Rectal smooth muscle tissue (tissue), 1 donor: ENCODE data around the gene TAL2.

Experiments
- H3K27ac ChIP-seq: one replicate; pipeline ENCODE4 v1.7.0; 2013; ENCODE audit warnings: low read depth, low read length, inconsistent platforms
- H3K27me3 ChIP-seq: one replicate; pipeline ENCODE4 v1.7.0; 2013; ENCODE audit warnings: low read length; ENCODE audit not compliant: control insufficient read depth, insufficient read depth
- H3K36me3 ChIP-seq: one replicate; pipeline ENCODE4 v1.7.0; 2013; ENCODE audit warnings: low read length; ENCODE audit not compliant: control insufficient read depth, insufficient read depth
- H3K4me1 ChIP-seq: one replicate; pipeline ENCODE4 v1.7.0; 2013; ENCODE audit warnings: low read length; ENCODE audit not compliant: control insufficient read depth, insufficient read depth
- H3K4me3 ChIP-seq: one replicate; pipeline ENCODE4 v1.7.0; 2013; ENCODE audit warnings: low read length
- H3K9ac ChIP-seq: one replicate; pipeline ENCODE4 v1.7.0; 2013; ENCODE audit warnings: low read length

TAL2 gene

DNA sequence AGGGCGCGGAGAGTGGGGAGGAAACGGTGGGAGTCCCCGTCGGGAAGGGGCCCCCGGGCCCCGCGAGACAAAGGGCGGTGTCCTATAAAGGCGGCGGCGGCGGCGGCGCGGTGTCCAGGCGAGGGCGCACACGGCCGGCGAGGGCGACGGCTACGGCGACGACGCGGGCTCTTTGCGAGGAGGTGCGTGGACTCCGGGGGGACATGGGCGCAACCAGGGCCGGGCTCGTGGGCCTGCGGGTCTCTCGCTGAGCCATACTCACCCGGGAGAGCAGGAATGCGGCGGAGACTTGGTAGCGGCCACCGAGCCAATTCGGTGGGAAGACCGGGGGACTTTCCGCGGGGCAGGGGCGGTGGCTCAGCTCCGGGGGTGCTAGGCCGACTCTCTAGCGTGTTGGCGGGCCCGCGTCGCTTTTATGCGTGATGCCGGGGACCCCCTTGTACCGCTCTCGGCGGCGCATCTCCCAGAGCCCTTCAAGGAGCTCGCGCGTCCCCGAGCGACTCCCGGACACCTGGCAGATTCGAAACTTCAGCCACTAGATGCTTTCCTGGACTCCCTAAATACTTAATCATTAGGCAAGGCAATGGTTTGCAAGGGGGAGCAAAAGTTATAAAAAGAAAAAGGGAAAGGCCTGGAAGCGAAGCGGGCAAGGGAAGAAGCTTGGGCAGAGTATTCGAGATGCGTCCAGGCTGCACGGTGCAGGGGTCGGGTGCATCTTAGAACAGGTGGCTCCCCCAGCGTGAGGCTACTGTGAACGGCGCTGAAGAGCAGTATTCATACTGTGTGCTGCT lies 5.9 kb upstream of the TAL2 start:
- H3K27me3 ChIP-seq = peaks cover 4% of the 10 kb centered on the region
- H3K4me1 ChIP-seq = peaks cover 2% of the 10 kb centered on the region
- no peaks in the 10 kb centered on the region for H3K36me3 ChIP-seq
- H3K9ac ChIP-seq = no peak overlapping the region
- no peak overlapping the region for H3K27ac ChIP-seq
- H3K4me3 ChIP-seq = peak overlapping the region; percentile 65

DNA sequence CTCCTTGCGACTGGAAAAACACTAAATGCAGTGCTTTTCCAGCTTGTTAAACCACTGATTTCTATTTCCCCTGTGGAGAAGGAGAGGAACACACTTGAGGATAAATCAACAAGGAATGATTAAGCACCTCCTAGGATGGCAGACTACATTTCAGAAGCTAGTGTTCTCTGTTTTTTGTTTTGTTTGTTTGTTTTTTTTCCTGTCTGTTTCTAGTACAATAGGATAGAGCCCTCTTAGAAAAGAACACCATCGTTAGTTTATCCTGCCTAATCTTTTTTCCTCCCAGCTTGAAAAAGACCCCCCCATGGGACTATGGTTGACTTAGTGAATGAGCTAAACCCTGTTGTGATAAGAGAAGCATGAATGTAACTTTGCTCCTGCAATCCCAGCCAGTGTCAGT lies 3.9 kb upstream of the TAL2 start:
- Histone ChIP-seq H3K4me3 (no peak overlapping the region), H3K9ac (no peak overlapping the region), H3K27me3 (peaks cover 4% of the 10 kb centered on the region), H3K4me1 (peaks cover 2% of the 10 kb centered on the region), H3K27ac (no peak overlapping the region), H3K36me3 (no peaks in the 10 kb centered on the region)

DNA sequence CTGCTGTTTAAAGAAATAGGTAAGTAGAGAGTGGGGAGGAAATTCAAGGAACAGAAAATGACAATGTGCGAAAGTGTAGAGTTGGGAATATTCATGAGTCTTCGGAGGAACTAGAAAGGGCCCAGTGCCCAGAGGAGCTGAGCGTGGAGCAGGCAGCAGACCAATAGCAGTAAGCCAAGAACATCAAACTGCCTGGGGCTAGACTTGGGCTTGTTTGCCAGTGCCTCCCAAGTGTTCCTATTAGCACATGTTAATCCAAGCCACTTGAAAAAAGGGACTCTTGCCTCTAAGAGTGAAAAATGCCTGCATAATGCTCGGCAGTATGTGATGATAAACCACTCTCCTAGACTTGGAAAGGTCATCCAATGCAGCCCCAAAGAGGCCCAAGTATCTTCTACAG lies 1.2 kb upstream of the TAL2 start:
- H3K4me3 ChIP-seq = no peak overlapping the region
- no peak overlapping the region for H3K27ac ChIP-seq
- H3K27me3 ChIP-seq = peaks cover 4% of the 10 kb centered on the region
- no peaks in the 10 kb centered on the region for H3K36me3 ChIP-seq
- H3K9ac ChIP-seq = no peak overlapping the region
- H3K4me1 ChIP-seq = peaks cover 2% of the 10 kb centered on the region

DNA sequence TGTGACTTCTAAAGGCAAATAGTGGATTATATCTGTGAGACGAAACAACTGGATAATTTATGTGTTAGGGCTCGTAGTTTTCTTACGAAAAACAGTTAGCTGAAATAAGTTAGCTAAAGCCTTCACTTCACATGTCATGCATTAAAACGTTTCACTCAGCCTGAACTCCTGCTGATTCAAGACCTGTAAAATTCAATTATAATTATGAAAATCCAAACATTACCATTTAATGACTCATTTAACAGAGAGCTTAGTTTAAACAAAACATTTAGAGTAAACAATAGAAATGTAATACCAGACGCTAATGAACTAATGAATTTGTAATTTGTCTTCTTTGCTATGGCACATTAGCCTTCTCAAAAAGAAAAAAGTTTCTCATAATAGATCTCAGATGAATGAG lies 1.7 kb downstream of the TAL2 start:
- Histone ChIP-seq H3K27me3 (no peaks in the 10 kb centered on the region), H3K27ac (no peak overlapping the region), H3K36me3 (no peaks in the 10 kb centered on the region), H3K9ac (no peak overlapping the region), H3K4me3 (no peak overlapping the region), H3K4me1 (no peaks in the 10 kb centered on the region)

DNA sequence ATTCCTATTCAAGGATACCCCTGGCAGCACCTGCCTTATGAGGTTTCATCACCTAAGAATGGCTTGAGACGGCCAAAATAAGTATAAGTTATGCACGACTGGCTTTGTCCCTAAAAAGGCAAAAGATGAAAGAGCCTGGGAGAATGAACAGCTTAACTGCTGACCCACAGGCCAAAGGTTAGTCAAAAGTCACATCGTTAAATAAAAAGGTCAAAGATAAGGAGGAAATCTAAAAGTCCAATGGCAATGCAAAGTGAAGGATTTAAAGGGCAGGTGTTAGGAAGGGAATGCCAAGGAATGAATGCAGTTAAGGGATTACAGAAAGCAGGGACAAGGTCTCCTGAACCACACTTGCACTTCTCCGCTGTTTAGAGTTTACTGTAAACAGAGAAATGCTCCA lies 5.6 kb downstream of the TAL2 start:
- Histone ChIP-seq H3K4me1 (no peaks in the 10 kb centered on the region), H3K27ac (no peak overlapping the region), H3K36me3 (no peaks in the 10 kb centered on the region), H3K9ac (no peak overlapping the region), H3K27me3 (no peaks in the 10 kb centered on the region), H3K4me3 (no peak overlapping the region)

DNA sequence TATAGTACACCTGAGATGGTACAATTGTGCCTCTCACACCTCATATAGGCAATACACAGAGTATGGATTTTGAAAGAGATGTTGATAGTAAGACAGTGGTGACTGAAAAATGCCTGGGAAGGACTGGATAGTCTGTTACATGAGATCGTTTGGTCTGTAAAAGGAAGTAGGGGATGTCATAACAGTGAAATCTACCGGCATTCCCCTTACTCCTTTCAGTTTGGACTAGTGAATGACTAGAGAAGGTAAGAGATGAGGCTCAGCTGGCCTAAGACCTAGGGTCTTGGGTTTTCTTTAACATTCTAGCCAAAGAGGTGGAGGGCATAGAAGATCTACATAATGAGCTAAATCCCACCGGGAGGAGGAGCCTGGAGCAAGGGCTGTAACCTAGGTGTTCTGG lies 8.1 kb downstream of the TAL2 start:
- Histone ChIP-seq H3K9ac (no peak overlapping the region), H3K27ac (no peak overlapping the region), H3K36me3 (no peaks in the 10 kb centered on the region), H3K4me3 (no peak overlapping the region), H3K27me3 (no peaks in the 10 kb centered on the region), H3K4me1 (no peaks in the 10 kb centered on the region)

DNA sequence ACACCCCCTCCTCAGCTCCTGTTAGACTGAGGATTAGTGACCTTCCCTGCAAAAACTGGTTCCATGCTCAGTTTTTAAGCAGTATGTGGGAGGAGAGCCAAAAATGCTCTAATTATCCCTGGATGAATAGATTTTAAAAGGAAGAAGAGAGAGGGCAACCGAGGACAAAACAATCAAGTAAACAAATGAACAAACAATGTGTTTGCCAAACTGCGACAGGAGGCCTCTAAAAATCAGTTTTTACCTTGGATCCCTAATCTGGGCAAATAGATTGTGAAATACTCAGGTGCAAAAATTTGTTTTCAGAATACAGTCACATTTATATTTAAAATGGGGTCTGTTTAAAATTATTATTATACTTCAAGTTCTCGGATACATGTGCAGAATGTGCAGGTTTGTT lies 8.5 kb downstream of the TAL2 start:
- Histone ChIP-seq H3K36me3 (no peaks in the 10 kb centered on the region), H3K9ac (no peak overlapping the region), H3K4me1 (no peaks in the 10 kb centered on the region), H3K27ac (no peak overlapping the region), H3K4me3 (no peak overlapping the region), H3K27me3 (no peaks in the 10 kb centered on the region)

DNA sequence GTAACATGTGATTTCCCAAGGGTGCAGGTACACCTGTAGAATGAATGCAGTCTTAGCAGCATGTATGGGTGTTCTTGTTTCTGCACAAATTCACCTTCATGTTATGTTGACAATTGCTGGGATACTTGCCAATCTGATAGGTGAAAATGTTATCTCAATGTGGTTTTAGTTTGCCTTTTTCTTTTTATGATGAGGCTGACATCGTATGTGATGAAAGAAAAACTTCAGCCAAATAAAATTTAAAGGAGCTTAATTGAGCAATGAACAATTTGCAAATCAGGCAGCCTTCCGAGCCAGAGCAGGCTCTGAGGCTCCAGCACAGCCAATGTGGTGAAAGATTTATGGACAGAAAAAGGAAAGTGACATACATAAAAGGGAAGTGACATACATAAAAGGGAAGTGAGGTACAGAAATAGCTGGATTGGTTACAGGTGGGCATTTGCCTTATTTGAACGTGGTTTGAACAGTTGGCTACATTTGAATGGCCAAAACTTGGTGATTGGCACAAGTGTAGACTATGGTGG lies 10.5 kb downstream of the TAL2 start:
- no peaks in the 10 kb centered on the region for H3K4me1 ChIP-seq
- H3K27me3 ChIP-seq = no peaks in the 10 kb centered on the region
- no peak overlapping the region for H3K27ac ChIP-seq
- no peak overlapping the region for H3K9ac ChIP-seq
- H3K4me3 ChIP-seq = no peak overlapping the region
- no peaks in the 10 kb centered on the region for H3K36me3 ChIP-seq

DNA sequence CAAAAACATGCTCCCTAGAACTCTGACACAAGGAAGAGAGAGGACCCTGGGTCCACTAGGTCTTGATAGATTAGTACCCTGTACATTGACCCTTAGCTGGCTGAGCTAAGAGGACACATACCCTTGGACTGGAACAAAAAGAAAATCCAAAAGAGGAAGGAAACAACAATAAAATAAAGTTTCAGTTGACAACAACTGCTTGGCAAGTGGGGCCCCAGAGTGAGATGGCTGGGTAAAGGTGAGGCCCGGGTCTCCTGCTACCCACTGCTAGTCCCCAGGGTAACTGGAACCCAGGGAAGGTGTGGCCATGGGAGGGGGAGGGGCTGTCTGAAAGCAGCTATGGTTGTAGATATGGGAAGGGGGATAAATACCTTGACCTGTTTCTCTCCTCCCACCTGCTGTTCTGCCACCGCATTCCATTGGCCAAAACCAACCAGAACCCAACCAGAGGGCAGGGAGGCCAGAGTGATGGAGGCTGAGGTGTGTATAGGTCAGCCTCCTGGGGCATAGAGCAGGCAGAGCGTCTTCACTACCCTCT lies 11.7 kb downstream of the TAL2 start:
- H3K4me3 ChIP-seq = no peak overlapping the region
- no peaks in the 10 kb centered on the region for H3K36me3 ChIP-seq
- H3K27ac ChIP-seq = no peak overlapping the region
- no peaks in the 10 kb centered on the region for H3K27me3 ChIP-seq
- H3K4me1 ChIP-seq = no peaks in the 10 kb centered on the region
- H3K9ac ChIP-seq = no peak overlapping the region

DNA sequence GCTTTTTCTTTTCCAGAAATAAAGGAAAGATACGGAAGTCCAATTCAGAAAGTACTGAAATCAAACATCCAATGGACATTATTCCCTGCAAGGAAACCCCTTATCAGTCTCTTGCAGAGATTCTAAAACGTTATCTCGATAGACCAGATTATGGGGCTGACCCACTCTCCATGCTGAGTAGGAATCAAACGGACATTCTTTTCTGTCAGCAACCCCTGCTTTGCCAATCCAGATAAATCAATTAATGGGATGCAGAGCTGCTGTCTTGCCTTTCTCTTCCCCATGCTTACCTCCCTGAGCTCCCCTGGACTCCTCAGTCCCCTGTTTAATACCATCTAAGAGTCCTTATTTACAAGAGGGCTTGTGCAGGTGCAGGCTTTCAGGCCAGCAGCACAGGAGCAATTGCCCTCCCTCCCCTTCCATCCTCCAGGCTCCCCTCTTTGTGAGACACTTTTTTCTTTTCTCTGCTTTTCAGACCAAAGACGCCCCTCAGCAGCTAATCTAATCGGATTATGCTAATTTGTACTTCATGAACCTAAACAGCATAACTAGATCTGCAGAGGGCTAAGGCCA lies 14.2 kb downstream of the TAL2 start:
- Histone ChIP-seq H3K27me3 (no peaks in the 10 kb centered on the region), H3K4me3 (no peak overlapping the region), H3K27ac (no peak overlapping the region), H3K9ac (no peak overlapping the region), H3K4me1 (no peaks in the 10 kb centered on the region), H3K36me3 (no peaks in the 10 kb centered on the region)

DNA sequence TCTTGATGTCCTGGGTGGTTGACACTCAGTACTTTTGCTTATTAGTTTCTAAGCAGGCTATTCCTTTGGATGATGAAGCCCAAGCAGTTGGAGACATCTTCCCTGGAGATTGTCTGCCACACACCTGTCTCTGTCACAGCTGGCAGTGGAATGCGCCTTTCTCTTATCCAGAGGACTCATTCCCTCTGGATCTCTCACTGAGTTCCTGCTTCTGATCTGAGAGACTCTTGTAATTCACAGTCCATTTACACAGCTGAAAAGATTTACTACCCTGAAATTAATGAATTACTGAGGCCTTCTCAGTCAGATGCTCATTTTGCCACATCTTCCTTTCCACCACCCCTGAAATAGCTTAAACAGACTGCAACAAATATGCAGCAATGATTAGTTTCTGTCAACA lies 15.9 kb downstream of the TAL2 start:
- Histone ChIP-seq H3K27ac (no peak overlapping the region), H3K36me3 (no peaks in the 10 kb centered on the region), H3K4me3 (no peak overlapping the region), H3K27me3 (no peaks in the 10 kb centered on the region), H3K4me1 (no peaks in the 10 kb centered on the region), H3K9ac (no peak overlapping the region)

DNA sequence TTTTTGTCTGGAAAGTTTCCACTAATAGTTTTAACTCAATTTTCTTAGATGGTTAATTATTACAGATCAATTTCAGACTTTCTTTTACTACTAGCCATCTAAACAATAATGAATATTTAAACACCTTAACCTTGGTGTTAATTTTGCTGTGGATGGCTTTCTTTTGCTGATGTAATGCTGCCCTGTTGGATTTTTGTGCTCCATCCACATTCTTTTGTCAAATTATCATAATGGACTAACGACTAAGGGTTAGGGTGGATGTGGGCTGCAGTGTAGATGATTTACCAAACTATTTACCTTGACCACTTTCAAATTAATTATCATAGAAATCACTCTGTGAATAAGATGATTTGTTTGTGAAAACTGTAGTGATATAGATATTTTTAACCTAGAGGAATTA lies 16.5 kb downstream of the TAL2 start:
- Histone ChIP-seq H3K9ac (no peak overlapping the region), H3K4me3 (no peak overlapping the region), H3K4me1 (no peaks in the 10 kb centered on the region), H3K27ac (no peak overlapping the region), H3K36me3 (no peaks in the 10 kb centered on the region), H3K27me3 (no peaks in the 10 kb centered on the region)
